WTC11 (cell line): ENCODE results near the gene PNPLA6. TPM values are rescaled to one million over a fixed set of nuclear protein-coding genes. Genes with fewer than 3 reads are reported as not detected.
A peak's percentile ranks its signal among the peaks of the same experiment; 100 is the strongest.

Experiments used
- ATAC-seq: fragments of 200-7000 bp; cut with Tn5 transposase; 2 replicates; pipeline ENCODE4 v1.10.0; 2021; ENCODE audit warnings: mild to moderate bottlenecking, moderate library complexity
- CTCF ChIA-PET: fragments of 300-600 bp; sonication (Branson Sonifier 250); formaldehyde crosslinking; loops from one replicate; lab custom pipeline; 2021; ENCODE audit warnings: antibody characterized with exemption; lab: Charles Lee
- POLR2A ChIA-PET: fragments of 350-600 bp; sonication (Branson Sonifier 250); formaldehyde crosslinking; loops from one replicate; lab custom pipeline; 2021; ENCODE audit warnings: antibody characterized with exemption; lab: Charles Lee
- DNase-seq: peaks from one replicate; pipeline ENCODE4 v3.0.0; 2021; ENCODE audit warnings: low spot score
- H3K27ac Mint-ChIP-seq: 2 replicates; pipeline ENCODE4 v1.8.0; 2021; ENCODE audit warnings: mixed read lengths
- H3K27me3 Mint-ChIP-seq: 2 replicates; pipeline ENCODE4 v1.8.0; 2021; ENCODE audit warnings: low read depth, mild to moderate bottlenecking, moderate library complexity, mixed read lengths
- H3K36me3 Mint-ChIP-seq: 2 replicates; pipeline ENCODE4 v1.8.0; 2021; ENCODE audit warnings: mixed read lengths
- H3K4me1 Mint-ChIP-seq: 2 replicates; pipeline ENCODE4 v1.8.0; 2022; ENCODE audit warnings: mixed read lengths
- H3K4me3 Mint-ChIP-seq: 2 replicates; pipeline ENCODE4 v1.8.0; 2021; ENCODE audit warnings: mild to moderate bottlenecking, moderate library complexity, mixed read lengths
- H3K9me3 Mint-ChIP-seq: 2 replicates; pipeline ENCODE4 v1.8.0; 2021; ENCODE audit warnings: mixed read lengths
- FOXK1 ChIP-seq: sonication (generic); formaldehyde crosslinking; IDR thresholded peaks from 2 replicates; pipeline ENCODE4 v1.8.0; 2022; ENCODE audit warnings: mild to moderate bottlenecking, moderate library complexity, missing genetic modification reagents
- GRHL2 ChIP-seq: fragments of 250-450 bp; sonication (Bioruptor Pico); IDR thresholded peaks from 2 replicates; pipeline ENCODE4 v1.8.0; 2022; ENCODE audit warnings: mild to moderate bottlenecking, moderate library complexity; ENCODE audit not compliant: insufficient replicate concordance, severe bottlenecking
- HMGA2 ChIP-seq: fragments of 250-450 bp; sonication (Bioruptor Pico); IDR thresholded peaks from 2 replicates; pipeline ENCODE4 v1.4.0; 2021; ENCODE audit warnings: mild to moderate bottlenecking, moderate library complexity
- ZBTB21 ChIP-seq: sonication (generic); formaldehyde crosslinking; IDR thresholded peaks from 2 replicates; pipeline ENCODE4 v1.8.1; 2023; ENCODE audit warnings: mild to moderate bottlenecking, missing genetic modification reagents, borderline replicate concordance
- ZNF263 ChIP-seq: sonication (generic); formaldehyde crosslinking; IDR thresholded peaks from 2 replicates; pipeline ENCODE4 v1.8.1; 2022; ENCODE audit warnings: low read depth, mild to moderate bottlenecking, moderate library complexity, missing genetic modification reagents
- ZNF423 ChIP-seq: fragments of 250-450 bp; sonication (Bioruptor Pico); IDR thresholded peaks from 2 replicates; pipeline ENCODE4 v2.1.2; 2022; ENCODE audit warnings: mild to moderate bottlenecking, moderate library complexity
- total RNA-seq: library from RNA; stranded (reverse); gene quantifications from 3 replicates; pipeline ENCODE4 v1.2.3, GENCODE V29; 2021
- TF ChIP-seq, protein P1 (sequence below): sonication (generic); formaldehyde crosslinking; IDR thresholded peaks from 2 replicates; pipeline ENCODE4 v1.8.1; 2022; ENCODE audit warnings: missing genetic modification reagents, borderline replicate concordance
- TF ChIP-seq, protein P2 (sequence below): fragments of 250-450 bp; sonication (Bioruptor Pico); IDR thresholded peaks from 2 replicates; pipeline ENCODE4 v1.8.0; 2021; ENCODE audit warnings: mild to moderate bottlenecking
- TF ChIP-seq, protein P3 (sequence below): sonication (generic); formaldehyde crosslinking; IDR thresholded peaks from 2 replicates; pipeline ENCODE4 v1.8.0; 2022; ENCODE audit warnings: mild to moderate bottlenecking, missing genetic modification reagents
- TF ChIP-seq, protein P4 (sequence below): sonication (generic); formaldehyde crosslinking; IDR thresholded peaks from 2 replicates; pipeline ENCODE4 v1.8.1; 2023; ENCODE audit warnings: mild to moderate bottlenecking, missing genetic modification reagents
- TF ChIP-seq, protein P5 (sequence below): sonication (generic); formaldehyde crosslinking; IDR thresholded peaks from 2 replicates; pipeline ENCODE4 v1.8.1; 2023; ENCODE audit warnings: mild to moderate bottlenecking, moderate library complexity, missing genetic modification reagents
- TF ChIP-seq, protein P6 (sequence below): sonication (generic); formaldehyde crosslinking; IDR thresholded peaks from 2 replicates; pipeline ENCODE4 v1.8.1; 2023; ENCODE audit warnings: mild to moderate bottlenecking, missing genetic modification reagents, moderate library complexity
- TF ChIP-seq, protein P7 (sequence below): sonication (generic); formaldehyde crosslinking; IDR thresholded peaks from 2 replicates; pipeline ENCODE4 v1.8.1; 2022; ENCODE audit warnings: mild to moderate bottlenecking, missing genetic modification reagents, moderate library complexity, borderline replicate concordance
- TF ChIP-seq, protein P8 (sequence below): sonication (generic); formaldehyde crosslinking; IDR thresholded peaks from 2 replicates; pipeline ENCODE4 v1.8.1; 2022; ENCODE audit warnings: low read depth, missing genetic modification reagents, borderline replicate concordance
- TF ChIP-seq, protein P9 (sequence below): fragments of 200-600 bp; IDR thresholded peaks from 2 replicates; pipeline ENCODE4 v1.8.0; 2022; ENCODE audit warnings: antibody characterized with exemption

PNPLA6 gene
- total RNA-seq, 1 experiment from 2014 or later = 149 TPM

DNA sequence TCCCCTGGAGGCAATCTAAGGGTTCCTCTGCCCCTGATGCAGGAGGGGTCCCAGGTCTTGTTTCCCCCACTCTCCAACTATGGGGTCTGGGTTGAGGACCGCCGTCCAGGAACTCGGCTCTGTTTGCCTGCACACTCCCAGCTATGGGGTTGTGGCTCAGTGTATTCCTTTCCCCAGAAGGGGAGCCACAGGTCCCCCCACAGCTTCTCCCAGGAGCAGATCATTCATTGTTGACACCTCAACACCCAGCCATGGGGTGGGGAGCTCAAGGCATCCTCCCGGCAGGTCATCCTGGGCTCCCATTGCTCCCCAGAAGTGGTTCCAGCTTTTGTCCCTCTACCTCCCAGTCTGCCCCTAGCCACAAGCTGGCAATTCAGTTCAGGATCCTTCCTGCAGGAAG is 18.6 kb upstream of the PNPLA6 start (continued):
- TF ChIP-seq, protein P1, sequence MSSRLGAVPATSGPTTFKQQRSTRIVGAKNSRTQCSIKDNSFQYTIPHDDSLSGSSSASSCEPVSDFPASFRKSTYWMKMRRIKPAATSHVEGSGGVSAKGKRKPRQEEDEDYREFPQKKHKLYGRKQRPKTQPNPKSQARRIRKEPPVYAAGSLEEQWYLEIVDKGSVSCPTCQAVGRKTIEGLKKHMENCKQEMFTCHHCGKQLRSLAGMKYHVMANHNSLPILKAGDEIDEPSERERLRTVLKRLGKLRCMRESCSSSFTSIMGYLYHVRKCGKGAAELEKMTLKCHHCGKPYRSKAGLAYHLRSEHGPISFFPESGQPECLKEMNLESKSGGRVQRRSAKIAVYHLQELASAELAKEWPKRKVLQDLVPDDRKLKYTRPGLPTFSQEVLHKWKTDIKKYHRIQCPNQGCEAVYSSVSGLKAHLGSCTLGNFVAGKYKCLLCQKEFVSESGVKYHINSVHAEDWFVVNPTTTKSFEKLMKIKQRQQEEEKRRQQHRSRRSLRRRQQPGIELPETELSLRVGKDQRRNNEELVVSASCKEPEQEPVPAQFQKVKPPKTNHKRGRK (CRISPR knock-in tag) = no peak

DNA sequence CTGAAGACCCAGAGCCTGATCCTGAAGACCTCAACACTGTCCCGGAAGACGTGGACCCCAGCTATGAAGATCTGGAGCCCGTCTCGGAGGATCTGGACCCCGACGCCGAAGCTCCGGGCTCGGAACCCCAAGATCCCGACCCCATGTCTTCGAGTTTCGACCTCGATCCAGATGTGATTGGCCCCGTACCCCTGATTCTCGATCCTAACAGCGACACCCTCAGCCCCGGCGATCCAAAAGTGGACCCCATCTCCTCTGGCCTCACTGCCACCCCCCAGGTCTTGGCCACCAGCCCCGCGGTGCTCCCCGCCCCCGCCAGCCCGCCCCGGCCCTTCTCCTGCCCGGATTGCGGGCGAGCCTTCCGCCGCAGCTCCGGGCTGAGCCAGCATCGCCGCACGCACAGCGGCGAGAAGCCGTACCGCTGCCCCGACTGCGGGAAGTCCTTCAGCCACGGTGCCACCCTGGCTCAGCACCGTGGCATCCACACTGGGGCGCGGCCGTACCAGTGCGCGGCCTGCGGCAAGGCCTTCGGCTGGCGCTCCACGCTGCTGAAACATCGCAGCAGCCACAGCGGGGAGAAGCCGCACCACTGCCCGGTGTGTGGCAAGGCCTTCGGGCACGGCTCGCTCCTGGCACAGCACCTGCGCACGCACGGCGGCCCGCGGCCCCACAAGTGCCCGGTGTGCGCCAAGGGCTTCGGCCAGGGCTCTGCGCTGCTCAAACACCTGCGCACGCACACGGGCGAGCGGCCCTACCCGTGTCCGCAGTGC is 16.0 kb upstream of the PNPLA6 start:
- POLR2A ChIA-PET = no interaction called here
- no peaks in the 10 kb centered on the region for H3K9me3 Mint-ChIP-seq
- CTCF ChIA-PET = interaction anchor here (0.6 kb wide), 1 partner anchor 112 kb away, joined by 4 read pairs; no protein-coding TSS in a partner anchor
- ATAC-seq (no peak), DNase-seq (no peak)
- TF ChIP-seq, protein P2, sequence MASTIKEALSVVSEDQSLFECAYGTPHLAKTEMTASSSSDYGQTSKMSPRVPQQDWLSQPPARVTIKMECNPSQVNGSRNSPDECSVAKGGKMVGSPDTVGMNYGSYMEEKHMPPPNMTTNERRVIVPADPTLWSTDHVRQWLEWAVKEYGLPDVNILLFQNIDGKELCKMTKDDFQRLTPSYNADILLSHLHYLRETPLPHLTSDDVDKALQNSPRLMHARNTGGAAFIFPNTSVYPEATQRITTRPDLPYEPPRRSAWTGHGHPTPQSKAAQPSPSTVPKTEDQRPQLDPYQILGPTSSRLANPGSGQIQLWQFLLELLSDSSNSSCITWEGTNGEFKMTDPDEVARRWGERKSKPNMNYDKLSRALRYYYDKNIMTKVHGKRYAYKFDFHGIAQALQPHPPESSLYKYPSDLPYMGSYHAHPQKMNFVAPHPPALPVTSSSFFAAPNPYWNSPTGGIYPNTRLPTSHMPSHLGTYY = no peak
- H3K27ac Mint-ChIP-seq = peak overlapping the region; percentile 87; the same call in 1 of the 2 replicates
- H3K36me3 Mint-ChIP-seq = no peaks in the 10 kb centered on the region
- no peaks in the 10 kb centered on the region; the same call in 1 of the 2 replicates for H3K27me3 Mint-ChIP-seq
- peaks cover 26% of the 10 kb centered on the region for H3K4me1 Mint-ChIP-seq
- H3K4me3 Mint-ChIP-seq = peak overlapping the region; percentile 34; the same call in 1 of the 2 replicates

DNA sequence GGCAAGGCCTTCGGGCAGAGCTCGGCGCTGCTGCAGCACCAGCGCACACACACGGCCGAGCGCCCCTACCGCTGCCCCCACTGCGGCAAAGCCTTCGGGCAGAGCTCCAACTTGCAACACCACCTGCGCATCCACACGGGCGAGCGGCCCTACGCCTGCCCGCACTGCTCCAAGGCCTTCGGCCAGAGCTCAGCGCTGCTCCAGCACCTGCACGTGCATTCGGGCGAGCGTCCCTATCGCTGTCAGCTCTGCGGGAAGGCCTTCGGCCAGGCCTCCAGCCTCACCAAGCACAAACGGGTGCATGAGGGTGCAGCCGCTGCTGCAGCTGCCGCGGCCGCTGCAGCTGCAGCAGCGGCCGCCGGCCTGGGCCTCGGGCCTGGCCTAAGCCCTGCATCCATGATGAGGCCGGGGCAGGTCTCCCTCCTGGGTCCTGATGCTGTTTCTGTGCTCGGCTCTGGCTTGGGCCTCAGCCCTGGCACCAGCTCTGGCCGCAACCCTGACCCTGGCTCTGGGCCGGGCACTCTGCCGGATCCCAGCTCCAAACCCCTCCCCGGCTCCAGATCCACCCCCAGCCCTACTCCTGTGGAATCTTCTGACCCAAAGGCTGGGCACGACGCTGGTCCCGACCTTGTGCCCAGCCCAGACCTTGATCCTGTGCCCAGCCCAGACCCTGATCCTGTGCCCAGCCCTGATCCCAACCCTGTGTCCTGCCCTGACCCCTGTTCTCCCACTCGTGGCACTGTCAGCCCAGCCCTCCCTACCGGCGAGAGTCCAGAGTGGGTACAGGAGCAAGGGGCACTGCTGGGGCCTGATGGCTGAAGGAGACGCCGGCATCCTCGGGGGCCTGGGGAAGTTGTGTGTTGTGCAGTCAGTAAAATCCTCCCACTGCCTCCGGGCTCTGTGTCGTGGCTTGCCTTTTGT is 15.1 kb upstream of the PNPLA6 start:
- H3K27me3 Mint-ChIP-seq = no peaks in the 10 kb centered on the region; the same call in 1 of the 2 replicates
- no peak for ATAC-seq
- ChIA-PET CTCF (interaction anchor here (0.6 to 1.5 kb wide), 3 partner anchors 14 to 160 kb away, joined by 3 to 4 read pairs (median 3); partner anchors contain the start of gene TRAPPC5), POLR2A (interaction anchor here (2.0 kb wide), 1 partner anchor 15 kb away, joined by 16 read pairs; the partner anchor contains the start of gene PNPLA6)
- H3K4me3 Mint-ChIP-seq = no peak overlapping the region
- no peaks in the 10 kb centered on the region for H3K9me3 Mint-ChIP-seq
- peaks cover 19% of the 10 kb centered on the region for H3K4me1 Mint-ChIP-seq
- DNase-seq = no peak
- no peaks in the 10 kb centered on the region for H3K36me3 Mint-ChIP-seq
- no peak overlapping the region for H3K27ac Mint-ChIP-seq
- TF ChIP-seq, protein P3, sequence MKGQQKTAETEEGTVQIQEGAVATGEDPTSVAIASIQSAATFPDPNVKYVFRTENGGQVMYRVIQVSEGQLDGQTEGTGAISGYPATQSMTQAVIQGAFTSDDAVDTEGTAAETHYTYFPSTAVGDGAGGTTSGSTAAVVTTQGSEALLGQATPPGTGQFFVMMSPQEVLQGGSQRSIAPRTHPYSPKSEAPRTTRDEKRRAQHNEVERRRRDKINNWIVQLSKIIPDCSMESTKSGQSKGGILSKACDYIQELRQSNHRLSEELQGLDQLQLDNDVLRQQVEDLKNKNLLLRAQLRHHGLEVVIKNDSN (CRISPR knock-in tag) = no peak
- TF ChIP-seq, protein P4, sequence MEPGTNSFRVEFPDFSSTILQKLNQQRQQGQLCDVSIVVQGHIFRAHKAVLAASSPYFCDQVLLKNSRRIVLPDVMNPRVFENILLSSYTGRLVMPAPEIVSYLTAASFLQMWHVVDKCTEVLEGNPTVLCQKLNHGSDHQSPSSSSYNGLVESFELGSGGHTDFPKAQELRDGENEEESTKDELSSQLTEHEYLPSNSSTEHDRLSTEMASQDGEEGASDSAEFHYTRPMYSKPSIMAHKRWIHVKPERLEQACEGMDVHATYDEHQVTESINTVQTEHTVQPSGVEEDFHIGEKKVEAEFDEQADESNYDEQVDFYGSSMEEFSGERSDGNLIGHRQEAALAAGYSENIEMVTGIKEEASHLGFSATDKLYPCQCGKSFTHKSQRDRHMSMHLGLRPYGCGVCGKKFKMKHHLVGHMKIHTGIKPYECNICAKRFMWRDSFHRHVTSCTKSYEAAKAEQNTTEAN = no peak
- TF ChIP-seq, protein P5, sequence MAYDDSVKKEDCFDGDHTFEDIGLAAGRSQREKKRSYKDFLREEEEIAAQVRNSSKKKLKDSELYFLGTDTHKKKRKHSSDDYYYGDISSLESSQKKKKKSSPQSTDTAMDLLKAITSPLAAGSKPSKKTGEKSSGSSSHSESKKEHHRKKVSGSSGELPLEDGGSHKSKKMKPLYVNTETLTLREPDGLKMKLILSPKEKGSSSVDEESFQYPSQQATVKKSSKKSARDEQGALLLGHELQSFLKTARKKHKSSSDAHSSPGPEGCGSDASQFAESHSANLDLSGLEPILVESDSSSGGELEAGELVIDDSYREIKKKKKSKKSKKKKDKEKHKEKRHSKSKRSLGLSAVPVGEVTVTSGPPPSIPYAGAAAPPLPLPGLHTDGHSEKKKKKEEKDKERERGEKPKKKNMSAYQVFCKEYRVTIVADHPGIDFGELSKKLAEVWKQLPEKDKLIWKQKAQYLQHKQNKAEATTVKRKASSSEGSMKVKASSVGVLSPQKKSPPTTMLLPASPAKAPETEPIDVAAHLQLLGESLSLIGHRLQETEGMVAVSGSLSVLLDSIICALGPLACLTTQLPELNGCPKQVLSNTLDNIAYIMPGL = no peak
- TF ChIP-seq ZNF263 (CRISPR knock-in tag) (no peak), HMGA2 (CRISPR knock-in tag) (no peak), GRHL2 (CRISPR knock-in tag) (no peak), ZBTB21 (CRISPR knock-in tag) (no peak), ZNF423 (CRISPR knock-in tag) (no peak), FOXK1 (CRISPR knock-in tag) (no peak)
- TF ChIP-seq, protein P6, sequence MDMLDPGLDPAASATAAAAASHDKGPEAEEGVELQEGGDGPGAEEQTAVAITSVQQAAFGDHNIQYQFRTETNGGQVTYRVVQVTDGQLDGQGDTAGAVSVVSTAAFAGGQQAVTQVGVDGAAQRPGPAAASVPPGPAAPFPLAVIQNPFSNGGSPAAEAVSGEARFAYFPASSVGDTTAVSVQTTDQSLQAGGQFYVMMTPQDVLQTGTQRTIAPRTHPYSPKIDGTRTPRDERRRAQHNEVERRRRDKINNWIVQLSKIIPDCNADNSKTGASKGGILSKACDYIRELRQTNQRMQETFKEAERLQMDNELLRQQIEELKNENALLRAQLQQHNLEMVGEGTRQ (CRISPR knock-in tag) = no peak
- TF ChIP-seq, protein P7, sequence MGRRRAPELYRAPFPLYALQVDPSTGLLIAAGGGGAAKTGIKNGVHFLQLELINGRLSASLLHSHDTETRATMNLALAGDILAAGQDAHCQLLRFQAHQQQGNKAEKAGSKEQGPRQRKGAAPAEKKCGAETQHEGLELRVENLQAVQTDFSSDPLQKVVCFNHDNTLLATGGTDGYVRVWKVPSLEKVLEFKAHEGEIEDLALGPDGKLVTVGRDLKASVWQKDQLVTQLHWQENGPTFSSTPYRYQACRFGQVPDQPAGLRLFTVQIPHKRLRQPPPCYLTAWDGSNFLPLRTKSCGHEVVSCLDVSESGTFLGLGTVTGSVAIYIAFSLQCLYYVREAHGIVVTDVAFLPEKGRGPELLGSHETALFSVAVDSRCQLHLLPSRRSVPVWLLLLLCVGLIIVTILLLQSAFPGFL = no peak
- TF ChIP-seq, protein P8, sequence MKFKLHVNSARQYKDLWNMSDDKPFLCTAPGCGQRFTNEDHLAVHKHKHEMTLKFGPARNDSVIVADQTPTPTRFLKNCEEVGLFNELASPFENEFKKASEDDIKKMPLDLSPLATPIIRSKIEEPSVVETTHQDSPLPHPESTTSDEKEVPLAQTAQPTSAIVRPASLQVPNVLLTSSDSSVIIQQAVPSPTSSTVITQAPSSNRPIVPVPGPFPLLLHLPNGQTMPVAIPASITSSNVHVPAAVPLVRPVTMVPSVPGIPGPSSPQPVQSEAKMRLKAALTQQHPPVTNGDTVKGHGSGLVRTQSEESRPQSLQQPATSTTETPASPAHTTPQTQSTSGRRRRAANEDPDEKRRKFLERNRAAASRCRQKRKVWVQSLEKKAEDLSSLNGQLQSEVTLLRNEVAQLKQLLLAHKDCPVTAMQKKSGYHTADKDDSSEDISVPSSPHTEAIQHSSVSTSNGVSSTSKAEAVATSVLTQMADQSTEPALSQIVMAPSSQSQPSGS (CRISPR knock-in tag) = no peak
- TF ChIP-seq, protein P9, sequence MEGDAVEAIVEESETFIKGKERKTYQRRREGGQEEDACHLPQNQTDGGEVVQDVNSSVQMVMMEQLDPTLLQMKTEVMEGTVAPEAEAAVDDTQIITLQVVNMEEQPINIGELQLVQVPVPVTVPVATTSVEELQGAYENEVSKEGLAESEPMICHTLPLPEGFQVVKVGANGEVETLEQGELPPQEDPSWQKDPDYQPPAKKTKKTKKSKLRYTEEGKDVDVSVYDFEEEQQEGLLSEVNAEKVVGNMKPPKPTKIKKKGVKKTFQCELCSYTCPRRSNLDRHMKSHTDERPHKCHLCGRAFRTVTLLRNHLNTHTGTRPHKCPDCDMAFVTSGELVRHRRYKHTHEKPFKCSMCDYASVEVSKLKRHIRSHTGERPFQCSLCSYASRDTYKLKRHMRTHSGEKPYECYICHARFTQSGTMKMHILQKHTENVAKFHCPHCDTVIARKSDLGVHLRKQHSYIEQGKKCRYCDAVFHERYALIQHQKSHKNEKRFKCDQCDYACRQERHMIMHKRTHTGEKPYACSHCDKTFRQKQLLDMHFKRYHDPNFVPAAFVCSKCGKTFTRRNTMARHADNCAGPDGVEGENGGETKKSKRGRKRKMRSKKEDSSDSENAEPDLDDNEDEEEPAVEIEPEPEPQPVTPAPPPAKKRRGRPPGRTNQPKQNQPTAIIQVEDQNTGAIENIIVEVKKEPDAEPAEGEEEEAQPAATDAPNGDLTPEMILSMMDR = no peak
